H9 (cell line): ENCODE data around the gene GARNL3. TPM values are rescaled to one million over a fixed set of nuclear protein-coding genes. Genes with fewer than 3 reads are reported as not detected.

Experiments used
- DNase-seq: peaks from one replicate; pipeline ENCODE4 v3.0.0-alpha.2; 2017
- H2AFZ ChIP-seq: one replicate; pipeline ENCODE4 v1.6.1; 2013; ENCODE audit warnings: mild to moderate bottlenecking, low read length, control low read depth, moderate library complexity
- H2AK5ac ChIP-seq: 2 replicates; pipeline ENCODE4 v1.6.1; 2013; ENCODE audit warnings: low read length, control low read depth, mixed read lengths; ENCODE audit not compliant: insufficient read length
- H2BK120ac ChIP-seq: one replicate; pipeline ENCODE4 v1.6.1; 2013; ENCODE audit warnings: low read depth, mild to moderate bottlenecking, low read length, control low read depth, inconsistent platforms; ENCODE audit not compliant: poor library complexity, severe bottlenecking
- H2BK12ac ChIP-seq: 2 replicates; pipeline ENCODE4 v1.6.1; 2013; ENCODE audit warnings: low read length, control low read depth, mixed read lengths, low read depth; ENCODE audit not compliant: insufficient read length
- H2BK15ac ChIP-seq: 2 replicates; pipeline ENCODE4 v1.6.1; 2013; ENCODE audit warnings: low read depth, low read length, control low read depth
- H2BK20ac ChIP-seq: one replicate; pipeline ENCODE4 v1.6.1; 2013; ENCODE audit warnings: low read depth, mild to moderate bottlenecking, low read length, control low read depth, inconsistent platforms; ENCODE audit not compliant: poor library complexity, severe bottlenecking
- H2BK5ac ChIP-seq: 2 replicates; pipeline ENCODE4 v1.6.1; 2013; ENCODE audit warnings: low read length, control low read depth, mixed read lengths; ENCODE audit not compliant: insufficient read length
- H3K14ac ChIP-seq: 2 replicates; pipeline ENCODE4 v1.6.1; 2013; ENCODE audit warnings: low read length, control low read depth; ENCODE audit not compliant: insufficient read depth
- H3K18ac ChIP-seq: 2 replicates; pipeline ENCODE4 v1.6.1; 2013; ENCODE audit warnings: low read depth, mild to moderate bottlenecking, mixed read lengths, low read length, control low read depth; ENCODE audit not compliant: insufficient read length
- H3K23ac ChIP-seq: 2 replicates; pipeline ENCODE4 v1.6.1; 2013; ENCODE audit warnings: low read length, control low read depth, mixed read lengths, low read depth; ENCODE audit not compliant: insufficient read length
- H3K23me2 ChIP-seq: 2 replicates; pipeline ENCODE4 v1.6.1; 2013; ENCODE audit warnings: low read depth, mild to moderate bottlenecking, mixed read lengths, low read length, control low read depth; ENCODE audit not compliant: insufficient read length, poor library complexity, severe bottlenecking
- H3K27ac ChIP-seq: 2 replicates; pipeline ENCODE4 v1.5.1; 2013; ENCODE audit warnings: low read length, control low read depth, mixed read lengths, low read depth; ENCODE audit not compliant: insufficient read length
- H3K27me3 ChIP-seq: 2 replicates; pipeline ENCODE4 v1.6.1; 2013; ENCODE audit warnings: low read length, control low read depth, inconsistent platforms; ENCODE audit not compliant: insufficient read depth
- H3K4ac ChIP-seq: 2 replicates; pipeline ENCODE4 v1.6.1; 2013; ENCODE audit warnings: low read depth, mild to moderate bottlenecking, control low read depth, inconsistent platforms, low read length, moderate library complexity
- H3K4me1 ChIP-seq: 2 replicates; pipeline ENCODE4 v1.6.1; 2013; ENCODE audit warnings: low read length, control low read depth, inconsistent platforms; ENCODE audit not compliant: insufficient read depth
- H3K4me2 ChIP-seq: 2 replicates; pipeline ENCODE4 v1.6.1; 2013; ENCODE audit warnings: low read length, control low read depth, mixed read lengths; ENCODE audit not compliant: insufficient read length, insufficient read depth
- H3K56ac ChIP-seq: 2 replicates; pipeline ENCODE4 v1.6.1; 2013; ENCODE audit warnings: low read depth, mild to moderate bottlenecking, mixed read lengths, low read length, control low read depth; ENCODE audit not compliant: insufficient read length
- H3K79me1 ChIP-seq: 2 replicates; pipeline ENCODE4 v1.6.1; 2013; ENCODE audit warnings: low read depth, mild to moderate bottlenecking, moderate library complexity, low read length, control low read depth, inconsistent platforms; ENCODE audit not compliant: insufficient read depth, poor library complexity, severe bottlenecking
- H3K79me2 ChIP-seq: 2 replicates; pipeline ENCODE4 v1.6.1; 2013; ENCODE audit warnings: low read length, control low read depth, inconsistent platforms; ENCODE audit not compliant: insufficient read depth
- H3K9ac ChIP-seq: 2 replicates; pipeline ENCODE4 v1.6.1; 2013; ENCODE audit warnings: low read length, control low read depth, mixed read lengths; ENCODE audit not compliant: insufficient read length; ENCODE audit errors: extremely low read depth
- H3K9me3 ChIP-seq: one replicate; pipeline ENCODE4 v1.6.1; 2013; ENCODE audit warnings: low read depth, low read length, inconsistent platforms; ENCODE audit not compliant: control insufficient read depth
- H3T11ph ChIP-seq: one replicate; pipeline ENCODE4 v1.6.1; 2013; ENCODE audit warnings: mild to moderate bottlenecking, low read length, control low read depth, inconsistent platforms
- H4K20me1 ChIP-seq: one replicate; pipeline ENCODE4 v1.6.1; 2013; ENCODE audit not compliant: control insufficient read depth, insufficient read length, insufficient read depth
- H4K5ac ChIP-seq: 2 replicates; pipeline ENCODE4 v1.6.1; 2013; ENCODE audit warnings: low read depth, mild to moderate bottlenecking, mixed read lengths, low read length, control low read depth; ENCODE audit not compliant: insufficient read length
- H4K8ac ChIP-seq: replicated peaks from 2 replicates; pipeline ENCODE4 v1.6.1; 2013; ENCODE audit warnings: low read length, control low read depth, mixed read lengths, low read depth; ENCODE audit not compliant: insufficient read length
- H4K91ac ChIP-seq: 2 replicates; pipeline ENCODE4 v1.6.1; 2013; ENCODE audit warnings: low read depth, mild to moderate bottlenecking, moderate library complexity, mixed read lengths, low read length, control low read depth; ENCODE audit not compliant: insufficient read length
- H3K27ac Mint-ChIP-seq, 3 experiments: 2 replicates in 2 of 3; 3 replicates in 1 of 3; pipeline ENCODE4 v1.8.0; 2020 to 2021; ENCODE audit warnings: mixed read lengths in 3 of 3, mild to moderate bottlenecking in 1 of 3, moderate library complexity in 1 of 3
- H3K27me3 Mint-ChIP-seq: 2 replicates; pipeline ENCODE4 v1.8.0; 2021; ENCODE audit warnings: low read depth, mild to moderate bottlenecking, moderate library complexity, mixed read lengths
- H3K36me3 Mint-ChIP-seq, 3 experiments: 2 replicates in 2 of 3; 3 replicates in 1 of 3; pipeline ENCODE4 v1.8.0; 2020 to 2021; ENCODE audit warnings: low read depth in 3 of 3, mixed read lengths in 3 of 3; ENCODE audit not compliant: insufficient read depth in 1 of 3
- H3K4me1 Mint-ChIP-seq, 2 experiments: 2 replicates each; pipeline ENCODE4 v1.8.0; 2020; ENCODE audit warnings: mixed read lengths in 2 of 2
- H3K4me3 Mint-ChIP-seq, 2 experiments: 2 replicates in 1 of 2; 3 replicates in 1 of 2; pipeline ENCODE4 v1.8.0; 2020 to 2021; ENCODE audit warnings: mild to moderate bottlenecking in 2 of 2, mixed read lengths in 2 of 2, moderate library complexity in 1 of 2
- H3K9me3 Mint-ChIP-seq, 2 experiments: 2 replicates in 1 of 2; 3 replicates in 1 of 2; pipeline ENCODE4 v1.8.0; 2020; ENCODE audit warnings: mild to moderate bottlenecking in 2 of 2, mixed read lengths in 2 of 2, moderate library complexity in 1 of 2
- whole genome bisulfite sequencing: extraction: QIAGEN DNeasy Blood & Tissue Kit; methylation state at CpG from one replicate; pipeline ENCODE4 v1.1.7; 2013; ENCODE audit warnings: missing lambda C conversion rate, low lambda C conversion rate, mixed read lengths; ENCODE audit not compliant: insufficient read length; ENCODE audit errors: extremely low coverage; 5-methylcytosine and 5-hydroxymethylcytosine counted together
- total RNA-seq: library from RNA; stranded (reverse); gene quantifications from 2 replicates; pipeline ENCODE4 v1.2.1, GENCODE V29; 2021
- TF ChIP-seq, protein P1 (sequence below): fragments of 200-600 bp; sonication (generic); conservative IDR thresholded peaks from 3 replicates; pipeline ENCODE4 v1.8.0; 2021; ENCODE audit warnings: antibody characterized with exemption, mild to moderate bottlenecking

Gene GARNL3
- total RNA-seq, 1 experiment from 2014 or later: 8.7 TPM

DNA sequence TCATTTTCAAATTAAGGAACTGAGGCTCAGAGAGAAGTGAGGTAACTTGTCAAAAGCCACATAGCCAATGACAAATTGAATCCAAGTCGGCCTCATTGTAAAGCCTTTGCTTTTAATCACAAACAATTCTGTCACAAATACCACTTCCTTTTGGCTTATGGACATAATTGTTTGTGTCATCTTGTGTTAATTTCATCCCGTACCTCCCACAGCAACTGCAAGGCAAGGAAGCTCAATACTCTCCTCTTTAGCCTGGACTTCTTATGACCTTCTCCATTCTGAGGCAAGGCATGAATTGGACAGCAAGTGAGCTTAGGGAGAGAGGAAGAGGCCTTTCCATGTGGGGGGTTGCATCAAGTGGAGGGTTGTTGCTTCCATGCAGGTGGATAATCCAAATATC lies 70.2 kb downstream of the GARNL3 start:
- no peaks in the 10 kb centered on the region for H3K27me3 Mint-ChIP-seq
- Histone ChIP-seq H3T11ph (no peak overlapping the region), H2BK5ac (no peak overlapping the region), H3K23me2 (no peaks in the 10 kb centered on the region), H4K5ac (no peak overlapping the region), H3K4me2 (no peak overlapping the region), H3K14ac (no peak overlapping the region), H2AK5ac (no peak overlapping the region), H4K8ac (no peak overlapping the region), H3K4me1 (no peaks in the 10 kb centered on the region), H3K9ac (no peak overlapping the region), H3K4ac (no peak overlapping the region), H4K20me1 (no peaks in the 10 kb centered on the region), H3K79me1 (no peaks in the 10 kb centered on the region), H3K27me3 (no peaks in the 10 kb centered on the region), H3K9me3 (no peaks in the 10 kb centered on the region), H3K23ac (no peak overlapping the region), H2BK20ac (no peak overlapping the region), H2BK120ac (no peak overlapping the region), H2AFZ (no peak overlapping the region), H3K27ac (no peak overlapping the region), H3K18ac (no peak overlapping the region), H3K56ac (no peak overlapping the region), H2BK12ac (no peak overlapping the region), H2BK15ac (no peak overlapping the region), H3K79me2 (no peaks in the 10 kb centered on the region), H4K91ac (no peak overlapping the region)
- TF ChIP-seq, protein P1, sequence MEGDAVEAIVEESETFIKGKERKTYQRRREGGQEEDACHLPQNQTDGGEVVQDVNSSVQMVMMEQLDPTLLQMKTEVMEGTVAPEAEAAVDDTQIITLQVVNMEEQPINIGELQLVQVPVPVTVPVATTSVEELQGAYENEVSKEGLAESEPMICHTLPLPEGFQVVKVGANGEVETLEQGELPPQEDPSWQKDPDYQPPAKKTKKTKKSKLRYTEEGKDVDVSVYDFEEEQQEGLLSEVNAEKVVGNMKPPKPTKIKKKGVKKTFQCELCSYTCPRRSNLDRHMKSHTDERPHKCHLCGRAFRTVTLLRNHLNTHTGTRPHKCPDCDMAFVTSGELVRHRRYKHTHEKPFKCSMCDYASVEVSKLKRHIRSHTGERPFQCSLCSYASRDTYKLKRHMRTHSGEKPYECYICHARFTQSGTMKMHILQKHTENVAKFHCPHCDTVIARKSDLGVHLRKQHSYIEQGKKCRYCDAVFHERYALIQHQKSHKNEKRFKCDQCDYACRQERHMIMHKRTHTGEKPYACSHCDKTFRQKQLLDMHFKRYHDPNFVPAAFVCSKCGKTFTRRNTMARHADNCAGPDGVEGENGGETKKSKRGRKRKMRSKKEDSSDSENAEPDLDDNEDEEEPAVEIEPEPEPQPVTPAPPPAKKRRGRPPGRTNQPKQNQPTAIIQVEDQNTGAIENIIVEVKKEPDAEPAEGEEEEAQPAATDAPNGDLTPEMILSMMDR: no peak
- no peaks in the 10 kb centered on the region for H3K9me3 Mint-ChIP-seq
- peaks cover 3 to 6% (median 5%) of the 10 kb centered on the region in 3 experiments; a peak in 5 of 7 replicates for H3K36me3 Mint-ChIP-seq
- H3K27ac Mint-ChIP-seq: no peak overlapping the region
- H3K4me1 Mint-ChIP-seq: no peaks in the 10 kb centered on the region
- DNase-seq: no peak
- no CpG with 5 or more reads among the region's 2 CpGs for WGBS
- H3K4me3 Mint-ChIP-seq: no peak overlapping the region
